GM12878 (cell line): ENCODE results near the gene ADAMTSL4. TPM values are rescaled to one million over a fixed set of nuclear protein-coding genes. Genes with fewer than 3 reads are reported as not detected.
A peak's percentile ranks its signal among the peaks of the same experiment; 100 is the strongest.

ENCODE experiments used
- ATAC-seq: fragments of 200-7000 bp; cut with Tn5 transposase; 3 replicates; pipeline ENCODE4 v1.9.1; 2020; ENCODE audit warnings: mild to moderate bottlenecking, moderate library complexity
- BruUV-seq: library from RNA; stranded (reverse); fragments of 400-500 nt; replicated peaks from 2 replicates; lab custom pipeline; 2021; lab: Mats Ljungman, UMichigan
- CTCF ChIA-PET: fragments of 300-600 bp; sonication (Branson Sonifier 250); formaldehyde crosslinking; extraction: SDS; loops from one replicate; lab custom pipeline; 2021; ENCODE audit warnings: inconsistent platforms; lab: Yijun Ruan, JAX
- POLR2A ChIA-PET: fragments of 350-600 bp; formaldehyde crosslinking; extraction: SDS; loops from one replicate; lab custom pipeline; 2021; ENCODE audit warnings: inconsistent platforms; lab: Charles Lee
- RAD21 ChIA-PET: fragments of 300-600 bp; sonication (Branson Sonifier 250); formaldehyde crosslinking; loops from one replicate; lab custom pipeline; 2023; ENCODE audit warnings: antibody characterized with exemption; ENCODE audit not compliant: unreplicated experiment; lab: Charles Lee
- SMC1A ChIA-PET: fragments of 300-600 bp; sonication (Branson Sonifier 250); formaldehyde crosslinking; loops from one replicate; lab custom pipeline; 2023; ENCODE audit not compliant: unreplicated experiment, uncharacterized antibody; lab: Charles Lee
- DNase-seq: peaks from one replicate; pipeline ENCODE4 v3.0.0-alpha.2; 2011; ENCODE audit warnings: low read depth, low spot score
- FAIRE-seq: peaks from 3 replicates; lab custom pipeline; 2011; peaks lifted over from hg19 to GRCh38; lab: Jason Lieb, UNC
- H2AFZ ChIP-seq: 2 replicates; pipeline ENCODE4 v1.6.0; 2011; ENCODE audit warnings: low read depth, low read length, control low read depth; ENCODE audit not compliant: control insufficient read depth
- H3K27ac ChIP-seq: 2 replicates; pipeline ENCODE4 v1.5.1; 2011; ENCODE audit warnings: control low read depth; ENCODE audit not compliant: control insufficient read depth, insufficient read depth
- H3K27me3 ChIP-seq, 2 experiments: replicated peaks in 1 of 2; 2 replicates each; pipeline versions ENCODE4 v1.6.0 to v1.6.1; 2011; ENCODE audit warnings: low read length in 1 of 2; ENCODE audit not compliant: control insufficient read depth in 2 of 2, insufficient read depth in 2 of 2
- H3K36me3 ChIP-seq, 2 experiments: 2 replicates each; pipeline ENCODE4 v1.5.1; 2011; ENCODE audit warnings: low read length in 1 of 2; ENCODE audit not compliant: control insufficient read depth in 2 of 2, insufficient read depth in 2 of 2
- H3K4me1 ChIP-seq: 2 replicates; pipeline ENCODE4 v1.6.1; 2011; ENCODE audit warnings: mild to moderate bottlenecking, low read length, moderate library complexity, mixed read lengths; ENCODE audit not compliant: control insufficient read depth, insufficient read depth
- H3K4me2 ChIP-seq: 2 replicates; pipeline ENCODE4 v1.6.0; 2011; ENCODE audit warnings: control low read depth; ENCODE audit not compliant: control insufficient read depth, insufficient read depth
- H3K4me3 ChIP-seq: fragments of 200-600 bp; sonication (generic); 2 replicates; pipeline ENCODE4 v1.5.1; 2016
- H3K79me2 ChIP-seq: 2 replicates; pipeline ENCODE4 v1.6.0; 2011; ENCODE audit warnings: low read length; ENCODE audit not compliant: control insufficient read depth, insufficient read depth
- H3K9ac ChIP-seq: 2 replicates; pipeline ENCODE4 v1.8.0; 2011; ENCODE audit warnings: low read length, control low read depth, mixed read lengths; ENCODE audit not compliant: control insufficient read depth, insufficient read depth
- H3K9me3 ChIP-seq: replicated peaks from 3 replicates; pipeline ENCODE4 v1.5.1; 2011; ENCODE audit warnings: mild to moderate bottlenecking, low read length; ENCODE audit not compliant: control insufficient read depth, insufficient read depth
- H4K20me1 ChIP-seq: 2 replicates; pipeline ENCODE4 v1.6.0; 2011; ENCODE audit not compliant: control insufficient read depth, insufficient read depth
- MEF2A ChIP-seq: IDR thresholded peaks from 2 replicates; pipeline ENCODE4 v1.6.1; 2011; ENCODE audit warnings: low read depth, mild to moderate bottlenecking, low read length, moderate library complexity; ENCODE audit not compliant: insufficient read depth
- POLR2A ChIP-seq: IDR thresholded peaks from 2 replicates; pipeline ENCODE4 v1.6.1; 2011; ENCODE audit warnings: low read depth, mild to moderate bottlenecking, low read length
- POU2F2 ChIP-seq: IDR thresholded peaks from 3 replicates; pipeline ENCODE4 v1.6.1; 2011; ENCODE audit warnings: low read depth, mild to moderate bottlenecking, low read length, borderline replicate concordance
- SIX5 ChIP-seq: IDR thresholded peaks from 2 replicates; pipeline ENCODE4 v1.6.1; 2011; ENCODE audit warnings: mild to moderate bottlenecking, low read depth, low read length, moderate library complexity; ENCODE audit not compliant: severe bottlenecking
- TCF12 ChIP-seq: IDR thresholded peaks from 2 replicates; pipeline ENCODE4 v1.6.1; 2011; ENCODE audit warnings: low read depth, mild to moderate bottlenecking, low read length
- WGBS: methylation state at CpG from one replicate; pipeline ENCODE4 v1.1.6; 2016; ENCODE audit warnings: low lambda C conversion rate; ENCODE audit not compliant: insufficient replicate concordance, insufficient coverage; ENCODE audit errors: missing lambda C conversion rate; 5-methylcytosine and 5-hydroxymethylcytosine counted together
- in situ Hi-C: fragments of 300-500 bp; cut with MboI; formaldehyde crosslinking; loops from 9 replicates; pipeline ENCODE4 v1.14.3; 2018; ENCODE audit warnings: mixed read lengths
- intact Hi-C: fragments of 100-400 bp; cut with micrococcal nuclease; formaldehyde crosslinking; loops from one replicate; pipeline ENCODE4 v1.14.2; 2022; ENCODE audit not compliant: unreplicated experiment
- polyA plus RNA-seq, 11 experiments: library from polyadenylated mRNA; depleted of rRNA in 4 of 11; unstranded in 6 of 11; stranded (reverse) in 5 of 11; fragments of >200 nt; fragmentation: Nextera tagmentation in 4 of 11; fragmentation: Illumina TruSeq in 1 of 11; extraction: Ambion mirVana in 4 of 11; extraction: Trizol in 1 of 11; gene quantifications; 1 replicate in 1 of 11; 2 replicates in 10 of 11; pipeline versions ENCODE4 v1.2.1 to v1.2.3, GENCODE V29; 2011 to 2016; ENCODE audit warnings: inconsistent platforms in 2 of 11, missing spikeins in 2 of 11, low read depth in 1 of 11
- total RNA-seq, 4 experiments: library from RNA; depleted of rRNA in 3 of 4; stranded (reverse); fragments of >200 nt in 3 of 4; fragmentation: Illumina TruSeq in 1 of 4; extraction: Trizol in 1 of 4; gene quantifications; 2 replicates each; pipeline versions ENCODE4 v1.2.1 to v1.2.3, GENCODE V29; 2013 to 2021
- TF ChIP-seq, protein P1 (sequence below): fragments of 450-650 bp; formaldehyde crosslinking; IDR thresholded peaks from 2 replicates; pipeline ENCODE4 v1.4.0; 2022; ENCODE audit warnings: mild to moderate bottlenecking, moderate library complexity

ADAMTSL4 gene
- total and polyA plus RNA-seq, 10 of the 15 experiments (the other 5 are each of a cell fraction or from before 2014, with no cell fraction given) = 0.04 to 0.15 (median 0.05) TPM; not detected in 5

DNA sequence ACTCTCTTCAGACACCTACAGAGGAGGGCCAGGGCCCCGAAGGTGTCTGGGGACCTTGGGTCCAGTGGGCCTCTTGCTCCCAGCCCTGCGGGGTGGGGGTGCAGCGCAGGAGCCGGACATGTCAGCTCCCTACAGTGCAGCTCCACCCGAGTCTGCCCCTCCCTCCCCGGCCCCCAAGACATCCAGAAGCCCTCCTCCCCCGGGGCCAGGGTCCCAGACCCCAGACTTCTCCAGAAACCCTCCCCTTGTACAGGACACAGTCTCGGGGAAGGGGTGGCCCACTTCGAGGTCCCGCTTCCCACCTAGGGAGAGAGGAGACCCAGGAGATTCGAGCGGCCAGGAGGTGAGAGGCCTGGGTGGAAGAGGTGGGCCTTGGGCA lies 3.7 kb downstream of the ADAMTSL4 start (continued):
- TF ChIP-seq SIX5 = no peak
- no peak for TF ChIP-seq POU2F2
- TF ChIP-seq, protein P1, sequence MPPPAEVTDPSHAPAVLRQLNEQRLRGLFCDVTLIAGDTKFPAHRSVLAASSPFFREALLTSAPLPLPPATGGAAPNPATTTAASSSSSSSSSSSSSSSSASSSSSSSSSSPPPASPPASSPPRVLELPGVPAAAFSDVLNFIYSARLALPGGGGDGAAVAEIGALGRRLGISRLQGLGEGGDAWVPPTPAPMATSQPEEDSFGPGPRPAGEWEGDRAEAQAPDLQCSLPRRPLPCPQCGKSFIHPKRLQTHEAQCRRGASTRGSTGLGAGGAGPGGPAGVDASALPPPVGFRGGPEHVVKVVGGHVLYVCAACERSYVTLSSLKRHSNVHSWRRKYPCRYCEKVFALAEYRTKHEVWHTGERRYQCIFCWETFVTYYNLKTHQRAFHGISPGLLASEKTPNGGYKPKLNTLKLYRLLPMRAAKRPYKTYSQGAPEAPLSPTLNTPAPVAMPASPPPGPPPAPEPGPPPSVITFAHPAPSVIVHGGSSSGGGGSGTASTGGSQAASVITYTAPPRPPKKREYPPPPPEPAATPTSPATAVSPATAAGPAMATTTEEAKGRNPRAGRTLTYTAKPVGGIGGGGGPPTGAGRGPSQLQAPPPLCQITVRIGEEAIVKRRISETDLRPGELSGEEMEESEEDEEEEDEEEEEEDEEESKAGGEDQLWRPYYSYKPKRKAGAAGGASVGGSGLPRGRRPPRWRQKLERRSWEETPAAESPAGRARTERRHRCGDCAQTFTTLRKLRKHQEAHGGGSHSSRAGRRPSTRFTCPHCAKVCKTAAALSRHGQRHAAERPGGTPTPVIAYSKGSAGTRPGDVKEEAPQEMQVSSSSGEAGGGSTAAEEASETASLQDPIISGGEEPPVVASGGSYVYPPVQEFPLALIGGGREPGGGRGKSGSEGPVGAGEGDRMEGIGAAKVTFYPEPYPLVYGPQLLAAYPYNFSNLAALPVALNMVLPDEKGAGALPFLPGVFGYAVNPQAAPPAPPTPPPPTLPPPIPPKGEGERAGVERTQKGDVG = no peak

DNA sequence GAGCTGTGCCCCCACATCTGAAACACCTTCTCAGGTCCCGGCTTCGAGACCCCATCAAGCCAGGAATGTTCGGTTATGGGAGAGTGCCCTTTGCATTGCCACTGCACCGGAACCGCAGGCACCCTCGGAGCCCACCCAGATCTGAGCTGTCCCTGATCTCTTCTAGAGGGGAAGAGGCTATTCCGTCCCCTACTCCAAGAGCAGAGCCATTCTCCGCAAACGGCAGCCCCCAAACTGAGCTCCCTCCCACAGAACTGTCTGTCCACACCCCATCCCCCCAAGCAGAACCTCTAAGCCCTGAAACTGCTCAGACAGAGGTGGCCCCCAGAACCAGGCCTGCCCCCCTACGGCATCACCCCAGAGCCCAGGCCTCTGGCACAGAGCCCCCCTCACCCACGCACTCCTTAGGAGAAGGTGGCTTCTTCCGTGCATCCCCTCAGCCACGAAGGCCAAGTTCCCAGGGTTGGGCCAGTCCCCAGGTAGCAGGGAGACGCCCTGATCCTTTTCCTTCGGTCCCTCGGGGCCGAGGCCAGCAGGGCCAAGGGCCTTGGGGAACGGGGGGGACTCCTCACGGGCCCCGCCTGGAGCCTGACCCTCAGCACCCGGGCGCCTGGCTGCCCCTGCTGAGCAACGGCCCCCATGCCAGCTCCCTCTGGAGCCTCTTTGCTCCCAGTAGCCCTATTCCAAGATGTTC lies 4.3 kb downstream of the ADAMTSL4 start:
- no peak overlapping the region for H3K9ac ChIP-seq
- FAIRE-seq = no peak
- ChIA-PET RAD21 (no interaction called here), CTCF (no interaction called here), SMC1A (no interaction called here), POLR2A (no interaction called here)
- in situ Hi-C loops (no loop called here), intact Hi-C loops (no loop called here)
- peaks cover 2% of the 10 kb centered on the region; the same call in 1 of the 2 replicates for H3K4me1 ChIP-seq
- H3K4me3 ChIP-seq = no peak overlapping the region
- ATAC-seq = no peak
- no TSS peak for BruUV-seq
- H3K9me3 ChIP-seq = no peaks in the 10 kb centered on the region
- no peaks in the 10 kb centered on the region; a peak in 1 of 4 replicates for H3K27me3 ChIP-seq
- TF ChIP-seq MEF2A (no peak), POLR2A (peak; percentile 30; the same call in 1 of the 2 replicates), TCF12 (no peak)
- H2AFZ ChIP-seq = no peak overlapping the region
- no peaks in the 10 kb centered on the region for H4K20me1 ChIP-seq
- no peak overlapping the region for H3K4me2 ChIP-seq
- H3K79me2 ChIP-seq = no peaks in the 10 kb centered on the region
- no peak overlapping the region for H3K27ac ChIP-seq
- H3K36me3 ChIP-seq = no peaks in the 10 kb centered on the region
- no peak for DNase-seq
- WGBS = 69% methylated on average over 23 of the region's 23 CpGs
